SJSA1 (cell line): ENCODE measurements around the gene SMIM38. TPM values are rescaled to one million over a fixed set of nuclear protein-coding genes. Genes with fewer than 3 reads are reported as not detected.
"Not testable (repeated sequence)": the region's sequence is repeated elsewhere in the genome, so short reads cannot be mapped to it uniquely, and the experiment has no call there.

ENCODE experiments used
- DNase-seq, 2 experiments: peaks; one replicate each; pipeline ENCODE4 v3.0.0-alpha.2; 2015 to 2020; ENCODE audit warnings: low spot score in 2 of 2, low read depth in 1 of 2
- H3K27ac ChIP-seq: fragments of 250-450 bp; sonication (Bioruptor Pico); 2 replicates; pipeline ENCODE4 v1.5.1; 2020; ENCODE audit warnings: mild to moderate bottlenecking, moderate library complexity
- H3K27me3 ChIP-seq: fragments of 250-450 bp; sonication (Bioruptor Pico); replicated peaks from 2 replicates; pipeline ENCODE4 v1.5.1; 2020; ENCODE audit warnings: mild to moderate bottlenecking, moderate library complexity
- H3K36me3 ChIP-seq: fragments of 250-450 bp; sonication (Bioruptor Pico); 2 replicates; pipeline ENCODE4 v1.5.1; 2020; ENCODE audit warnings: mild to moderate bottlenecking
- H3K4me1 ChIP-seq: fragments of 250-450 bp; sonication (Bioruptor Pico); replicated peaks from 2 replicates; pipeline ENCODE4 v1.6.1; 2021; ENCODE audit warnings: mild to moderate bottlenecking
- H3K4me3 ChIP-seq: fragments of 250-450 bp; sonication (Bioruptor Pico); 2 replicates; pipeline ENCODE4 v1.5.1; 2020; ENCODE audit warnings: mild to moderate bottlenecking
- H3K9me3 ChIP-seq: fragments of 250-450 bp; sonication (Bioruptor Pico); replicated peaks from 2 replicates; pipeline ENCODE4 v1.5.1; 2020; ENCODE audit warnings: mild to moderate bottlenecking
- total RNA-seq: library from RNA; depleted of rRNA; stranded (reverse); fragments of >200 nt; shearing (Covaris generic); gene quantifications from 2 replicates; pipeline ENCODE4 v1.2.3, GENCODE V29; 2014

Gene SMIM38
- total RNA-seq, 1 experiment from 2014 or later = 0.50 TPM

DNA sequence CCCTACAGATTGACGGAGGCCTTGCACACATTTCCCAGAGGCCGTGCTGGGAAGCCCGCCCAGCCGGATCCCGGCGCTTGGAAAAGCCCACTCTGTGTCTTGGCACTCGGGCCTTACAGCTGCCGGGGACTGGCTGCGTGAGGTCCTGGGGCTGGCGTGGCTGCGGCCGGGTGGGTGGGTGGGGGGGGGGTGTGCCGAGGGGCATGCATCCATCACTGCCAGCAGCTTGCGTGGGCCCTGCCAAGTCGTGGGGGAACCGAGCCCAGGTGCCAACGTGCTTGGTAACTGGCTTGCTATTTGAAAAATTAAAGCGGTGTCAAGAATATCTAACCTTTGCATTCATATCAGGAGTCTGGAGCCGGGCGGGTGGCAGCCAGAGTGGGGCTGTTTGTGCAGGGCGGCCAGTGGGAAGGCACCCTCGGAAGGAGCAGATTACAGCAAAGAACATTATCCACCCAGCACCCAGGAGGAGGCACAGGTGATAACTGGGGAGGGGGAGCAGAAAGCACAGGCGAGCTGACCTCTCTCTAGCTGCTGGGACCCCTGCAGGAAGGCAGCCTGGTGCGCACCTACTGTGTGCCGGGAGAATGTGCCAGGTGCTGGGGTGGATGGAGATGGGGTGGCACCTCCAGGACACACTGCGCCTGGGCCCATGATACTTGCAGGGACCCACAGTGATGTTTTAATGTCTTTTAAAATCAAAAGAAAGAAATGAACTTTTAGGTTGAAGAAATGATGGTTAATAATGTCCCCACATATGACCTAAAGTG, 28.5 kb upstream of the SMIM38 start:
- Histone ChIP-seq H3K27me3 (no peaks in the 10 kb centered on the region), H3K36me3 (peaks cover 3% of the 10 kb centered on the region; the same call in 1 of the 2 replicates), H3K27ac (no peak overlapping the region), H3K9me3 (peaks cover 6% of the 10 kb centered on the region), H3K4me3 (no peak overlapping the region), H3K4me1 (peaks cover 38% of the 10 kb centered on the region)
- DNase-seq = no peak

DNA sequence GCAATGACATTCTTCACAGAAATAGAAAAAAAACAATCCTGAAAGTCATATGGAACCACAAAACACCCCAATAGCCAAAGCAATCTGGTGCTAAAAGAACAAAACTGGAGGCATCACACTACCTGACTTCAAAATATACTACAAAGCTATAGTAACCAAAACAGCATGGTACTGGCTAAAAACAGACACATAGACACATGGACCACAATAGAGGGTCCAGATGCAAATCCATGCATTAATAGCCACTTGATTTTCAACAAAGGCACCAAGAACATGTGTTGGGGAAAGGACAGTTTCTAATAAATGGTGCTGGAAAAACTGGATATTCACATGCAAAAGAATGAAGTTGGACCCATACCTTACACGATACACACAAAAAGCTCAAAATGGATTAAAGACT, 27.9 kb upstream of the SMIM38 start:
- Histone ChIP-seq H3K27me3 (no peaks in the 10 kb centered on the region), H3K27ac (no peak overlapping the region), H3K9me3 (peaks cover 6% of the 10 kb centered on the region), H3K36me3 (peaks cover 3% of the 10 kb centered on the region; the same call in 1 of the 2 replicates), H3K4me1 (peaks cover 32% of the 10 kb centered on the region), H3K4me3 (no peak overlapping the region)
- DNase-seq = no peak

DNA sequence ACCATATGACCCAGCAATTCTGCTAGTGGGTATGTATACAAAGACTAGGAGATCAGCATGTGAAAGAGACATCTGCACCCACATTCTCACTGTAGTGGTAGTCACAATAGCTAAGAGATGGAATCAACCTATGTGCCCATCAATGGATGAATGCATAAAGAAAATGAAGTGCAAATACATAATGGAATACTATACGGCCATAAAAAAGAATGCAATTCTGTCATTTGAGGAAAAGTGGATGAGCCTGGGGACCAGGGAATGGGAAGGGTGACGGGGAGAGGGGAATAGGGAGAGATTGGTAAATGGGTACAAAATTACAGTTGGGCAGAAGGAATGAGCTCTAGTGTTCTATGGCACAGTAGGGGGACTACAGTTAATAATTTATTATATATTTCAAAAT, 26.7 kb upstream of the SMIM38 start:
- Histone ChIP-seq H3K27ac (no peak overlapping the region), H3K4me3 (no peak overlapping the region), H3K9me3 (peaks cover 13% of the 10 kb centered on the region), H3K36me3 (peaks cover 3% of the 10 kb centered on the region; the same call in 1 of the 2 replicates), H3K4me1 (peaks cover 25% of the 10 kb centered on the region), H3K27me3 (no peaks in the 10 kb centered on the region)
- DNase-seq = no peak

DNA sequence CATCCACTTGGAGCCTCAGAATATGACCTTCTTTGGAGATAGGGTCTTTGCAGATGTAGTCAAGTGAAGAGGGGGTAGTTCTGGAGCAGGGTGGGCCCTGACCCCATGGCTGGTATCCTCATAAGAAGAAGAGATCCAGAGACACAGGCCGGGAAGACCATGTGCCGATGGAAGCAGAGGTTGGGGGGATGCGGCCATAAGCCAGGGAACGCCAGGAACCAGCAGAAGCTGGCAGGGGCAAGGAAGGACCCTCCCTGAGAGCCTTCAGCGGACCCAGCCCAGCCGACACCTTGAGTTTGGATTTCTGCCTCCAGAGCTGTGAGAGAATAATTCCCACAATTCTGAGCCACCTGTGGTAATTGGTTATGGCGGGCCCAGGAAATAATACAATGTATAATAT, 26.1 kb upstream of the SMIM38 start:
- H3K9me3 ChIP-seq = peaks cover 13% of the 10 kb centered on the region

DNA sequence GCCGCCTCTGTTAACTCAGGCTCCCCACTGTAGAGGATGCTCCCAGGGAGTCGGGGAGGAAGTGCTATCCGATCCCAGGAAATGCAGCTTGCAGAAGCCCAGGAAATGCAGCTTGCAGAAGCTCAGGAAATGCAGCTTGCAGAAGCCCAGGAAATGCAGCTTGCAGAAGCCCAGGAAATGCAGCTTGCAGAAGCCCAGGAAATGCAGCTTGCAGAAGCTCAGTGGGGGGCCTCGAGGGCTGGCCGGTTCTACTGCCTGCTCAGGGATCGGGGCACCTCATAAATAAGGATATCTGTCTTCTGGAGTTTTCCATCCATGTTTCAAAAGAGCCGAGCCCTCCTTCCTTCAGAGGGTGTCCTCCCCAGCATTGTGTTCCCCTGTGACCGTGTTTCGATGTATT, 25.1 kb upstream of the SMIM38 start:
- no peak for DNase-seq
- Histone ChIP-seq H3K9me3 (peaks cover 13% of the 10 kb centered on the region), H3K27me3 (no peaks in the 10 kb centered on the region), H3K36me3 (peaks cover 3% of the 10 kb centered on the region; the same call in 1 of the 2 replicates), H3K27ac (no peak overlapping the region), H3K4me1 (peaks cover 38% of the 10 kb centered on the region), H3K4me3 (no peak overlapping the region)

More for the DNA sequence above, 26.1 kb upstream of the SMIM38 start:
- Histone ChIP-seq H3K4me1 (peaks cover 28% of the 10 kb centered on the region), H3K36me3 (peaks cover 3% of the 10 kb centered on the region; the same call in 1 of the 2 replicates), H3K4me3 (no peak overlapping the region), H3K27ac (no peak overlapping the region), H3K27me3 (no peaks in the 10 kb centered on the region)
- no peak for DNase-seq

DNA sequence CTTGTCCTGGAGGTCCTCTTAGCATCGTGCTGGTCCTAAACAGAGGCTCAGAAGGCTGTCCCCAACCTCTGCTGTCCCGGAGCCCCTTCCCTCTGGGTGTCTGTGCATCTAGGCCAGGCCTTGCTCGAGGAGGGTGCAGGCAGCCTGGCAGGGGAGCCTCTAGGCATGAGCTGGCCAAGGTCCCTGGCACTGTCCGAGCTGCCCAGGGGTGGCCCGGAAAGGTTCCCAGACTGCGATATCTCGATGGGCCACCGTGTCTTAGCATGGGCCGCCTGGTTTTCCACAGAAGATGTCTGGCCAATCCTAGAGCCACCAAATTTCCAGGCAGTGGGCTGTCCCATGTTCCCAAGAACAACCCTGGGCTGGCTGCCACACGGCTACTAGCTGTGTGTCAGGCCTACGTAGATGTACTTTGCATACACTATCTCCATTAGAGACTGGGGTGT, 24.6 kb upstream of the SMIM38 start:
- Histone ChIP-seq H3K4me1 (peaks cover 43% of the 10 kb centered on the region), H3K9me3 (peaks cover 13% of the 10 kb centered on the region), H3K36me3 (peaks cover 3% of the 10 kb centered on the region; the same call in 1 of the 2 replicates), H3K27me3 (no peaks in the 10 kb centered on the region), H3K4me3 (no peak overlapping the region), H3K27ac (no peak overlapping the region)
- DNase-seq = no peak

DNA sequence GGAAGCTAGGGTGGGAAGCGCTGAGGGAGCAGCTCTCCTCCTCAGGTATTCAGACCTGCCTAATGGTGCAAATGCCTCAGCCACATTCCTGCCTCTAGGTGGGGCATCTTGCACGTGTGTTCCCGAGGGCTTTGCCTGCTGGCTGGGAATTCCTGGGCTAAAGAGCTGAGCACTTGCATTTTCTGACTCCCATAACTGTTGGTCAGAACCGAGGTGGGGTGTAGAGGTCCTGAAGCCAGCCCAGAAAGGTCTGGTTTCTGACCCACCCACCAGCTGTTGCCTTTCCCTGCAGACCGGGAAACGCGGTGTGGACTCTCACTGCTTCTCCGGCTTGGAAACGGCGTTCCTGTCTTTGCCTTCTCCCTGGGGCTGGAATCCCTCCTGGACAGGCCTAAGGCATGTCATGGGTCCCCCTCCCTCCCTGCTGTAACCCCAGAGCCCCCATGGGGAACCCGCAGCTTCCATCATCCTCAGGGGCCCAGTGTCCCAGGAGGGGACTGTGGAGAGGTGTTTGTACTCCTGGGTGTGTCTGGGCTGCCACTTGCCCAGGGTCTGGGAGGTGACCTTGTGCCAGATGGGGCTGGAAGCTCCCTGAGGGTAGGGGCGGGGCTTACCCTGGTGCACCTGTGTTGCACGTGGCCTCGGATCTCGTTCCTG, 24.0 kb upstream of the SMIM38 start:
- peak; percentile 92 to 95 for DNase-seq
- Histone ChIP-seq H3K36me3 (peaks cover 3% of the 10 kb centered on the region; the same call in 1 of the 2 replicates), H3K27ac (no peak overlapping the region), H3K9me3 (peaks cover 13% of the 10 kb centered on the region), H3K27me3 (no peaks in the 10 kb centered on the region), H3K4me3 (no peak overlapping the region), H3K4me1 (peaks cover 49% of the 10 kb centered on the region)

DNA sequence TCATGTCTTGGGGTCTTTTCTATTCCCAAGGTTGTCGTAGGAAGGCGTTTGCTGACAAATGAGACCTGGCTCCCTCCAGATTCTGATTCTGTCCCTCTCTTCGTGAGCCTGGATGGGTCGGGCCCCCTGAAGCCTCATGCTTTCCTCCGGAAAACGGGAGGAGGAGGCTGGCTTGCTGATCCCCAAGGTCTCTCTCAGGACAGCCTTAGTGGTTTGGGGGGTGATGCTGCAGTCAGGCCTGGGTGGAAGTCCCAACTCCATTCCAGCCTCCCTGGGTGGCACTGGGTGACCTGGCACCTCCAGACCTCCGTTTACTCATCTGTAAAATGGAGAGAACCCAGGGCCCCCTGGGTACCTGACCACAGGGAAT, 23.4 kb upstream of the SMIM38 start:
- Histone ChIP-seq H3K9me3 (peaks cover 13% of the 10 kb centered on the region), H3K4me3 (no peak overlapping the region), H3K27me3 (no peaks in the 10 kb centered on the region), H3K4me1 (peaks cover 54% of the 10 kb centered on the region), H3K27ac (no peak overlapping the region), H3K36me3 (peaks cover 3% of the 10 kb centered on the region; the same call in 1 of the 2 replicates)
- DNase-seq = no peak

DNA sequence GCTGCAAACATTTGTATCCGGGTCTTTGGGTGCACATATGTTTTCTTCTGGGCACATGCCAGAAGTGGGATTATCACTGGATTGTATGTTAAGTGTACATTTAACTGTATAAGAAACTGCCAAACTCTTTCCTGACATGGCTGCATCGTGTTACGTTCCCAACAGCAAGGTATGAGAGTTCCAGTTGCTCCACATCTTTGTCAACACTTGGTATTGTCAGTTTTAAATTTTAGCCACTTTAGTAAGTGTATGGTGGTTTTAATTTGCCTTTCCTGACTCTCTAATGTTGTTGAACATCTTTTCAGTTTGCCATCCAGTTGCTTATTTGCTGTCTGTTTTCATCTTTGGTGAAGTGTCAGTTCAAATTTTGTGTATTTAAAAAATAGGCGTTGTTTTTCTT, 22.5 kb upstream of the SMIM38 start:
- H3K9me3 ChIP-seq = peaks cover 9% of the 10 kb centered on the region
- DNase-seq = no peak

DNA sequence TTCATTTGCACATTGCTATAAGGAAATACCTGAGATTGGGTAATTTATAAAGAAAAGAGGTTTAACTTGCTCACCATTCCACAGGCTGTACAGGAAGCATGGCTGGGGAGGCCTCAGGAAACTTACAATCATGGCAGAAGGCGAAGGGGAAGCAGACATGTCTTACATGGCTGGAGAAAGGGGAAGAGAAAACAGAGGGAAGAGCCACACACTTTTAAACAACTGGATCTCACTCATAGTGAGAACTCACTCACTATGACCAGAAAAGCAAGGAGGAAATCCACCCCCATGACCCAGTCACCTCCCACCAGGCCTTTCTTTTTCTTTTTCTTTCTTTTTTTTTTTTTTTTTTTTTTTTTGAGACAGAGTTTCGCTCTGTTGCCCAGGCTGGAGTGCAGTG, 21.6 kb upstream of the SMIM38 start:
- DNase-seq = peak in 1 of 2 experiments; percentile 51
- H3K36me3 ChIP-seq, H3K27me3 ChIP-seq, H3K4me3 ChIP-seq, H3K27ac ChIP-seq: not testable (repeated sequence)
- peaks cover 70% of the 10 kb centered on the region for H3K4me1 ChIP-seq
- H3K9me3 ChIP-seq = peaks cover 18% of the 10 kb centered on the region

More for the DNA sequence above, 22.5 kb upstream of the SMIM38 start:
- Histone ChIP-seq H3K4me1 (peaks cover 64% of the 10 kb centered on the region), H3K4me3 (no peak overlapping the region), H3K27ac (no peak overlapping the region), H3K27me3 (no peaks in the 10 kb centered on the region), H3K36me3 (no peaks in the 10 kb centered on the region)

DNA sequence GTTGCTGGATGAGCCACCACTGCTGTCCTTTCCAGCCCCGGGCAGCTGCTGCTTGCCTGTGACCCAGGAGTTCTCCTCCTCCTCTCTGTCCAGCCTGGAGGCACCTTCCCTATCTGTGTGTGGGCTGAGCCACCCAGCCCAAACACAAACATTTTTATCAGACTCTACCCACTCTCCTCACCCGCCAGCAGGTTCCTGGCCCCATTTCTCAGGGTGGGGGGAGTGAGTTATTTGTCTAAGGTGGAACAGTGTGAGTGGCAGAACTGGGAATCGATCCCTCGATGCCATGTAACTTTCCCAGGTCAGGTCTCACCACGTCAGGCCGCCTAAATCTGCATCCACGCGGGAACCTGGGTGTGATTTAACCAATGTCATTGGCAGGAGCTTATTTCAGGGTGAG, 20.8 kb upstream of the SMIM38 start:
- DNase-seq = peak; percentile 86 to 95
- Histone ChIP-seq H3K9me3 (peaks cover 18% of the 10 kb centered on the region), H3K27ac (peak overlapping the region; percentile 62), H3K36me3 (no peaks in the 10 kb centered on the region), H3K27me3 (no peaks in the 10 kb centered on the region), H3K4me3 (no peak overlapping the region), H3K4me1 (peaks cover 70% of the 10 kb centered on the region)

DNA sequence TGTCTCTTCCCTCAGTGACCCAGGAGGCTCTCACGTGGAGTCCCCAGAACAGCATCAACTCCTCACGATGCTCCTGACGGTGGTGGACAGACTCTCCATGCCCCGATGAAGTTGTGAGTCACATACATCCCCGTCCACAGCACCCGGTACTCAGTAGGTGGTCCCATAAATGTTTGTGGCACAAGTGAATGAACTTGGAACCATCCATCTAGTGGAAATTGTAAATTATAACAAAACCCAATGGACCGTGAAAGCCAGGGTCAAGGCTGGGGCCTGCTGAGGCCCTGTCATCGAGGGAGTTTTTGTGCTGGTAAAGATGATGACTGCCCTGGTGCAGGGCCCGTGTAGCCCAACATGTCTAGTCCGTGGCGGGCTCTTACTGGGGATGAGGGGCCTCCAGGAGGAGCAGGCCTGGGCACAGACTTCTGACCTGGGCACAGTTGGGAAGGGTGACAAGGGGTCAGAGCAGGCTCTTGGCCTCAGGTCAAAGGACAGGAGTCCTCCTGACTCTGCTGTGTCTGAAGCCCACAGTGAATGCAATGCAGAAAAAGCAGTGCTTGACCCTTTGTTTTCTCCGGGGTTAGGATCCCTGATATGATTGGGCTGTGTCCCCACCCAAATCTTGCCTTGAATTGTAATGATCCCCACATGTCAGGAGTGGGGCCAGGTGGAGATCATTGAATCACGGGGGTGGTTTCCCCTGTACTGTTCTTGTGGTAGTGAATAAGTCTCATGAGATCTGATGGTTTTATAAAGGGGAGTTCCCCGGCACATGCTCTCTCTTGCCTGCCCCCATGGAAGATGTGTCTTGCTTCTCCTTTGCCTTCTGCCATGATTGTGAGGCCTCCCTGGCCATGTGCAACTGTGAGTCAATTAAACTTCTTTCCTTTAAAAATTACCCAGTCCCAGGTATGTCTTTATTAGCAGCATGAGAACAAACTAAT, 20.0 kb upstream of the SMIM38 start:
- peak; percentile 99 for DNase-seq
- Histone ChIP-seq H3K27ac (peak overlapping the region; percentile 62), H3K36me3 (no peaks in the 10 kb centered on the region), H3K9me3 (peaks cover 18% of the 10 kb centered on the region), H3K4me1 (peaks cover 70% of the 10 kb centered on the region), H3K4me3 (no peak overlapping the region), H3K27me3 (no peaks in the 10 kb centered on the region)

DNA sequence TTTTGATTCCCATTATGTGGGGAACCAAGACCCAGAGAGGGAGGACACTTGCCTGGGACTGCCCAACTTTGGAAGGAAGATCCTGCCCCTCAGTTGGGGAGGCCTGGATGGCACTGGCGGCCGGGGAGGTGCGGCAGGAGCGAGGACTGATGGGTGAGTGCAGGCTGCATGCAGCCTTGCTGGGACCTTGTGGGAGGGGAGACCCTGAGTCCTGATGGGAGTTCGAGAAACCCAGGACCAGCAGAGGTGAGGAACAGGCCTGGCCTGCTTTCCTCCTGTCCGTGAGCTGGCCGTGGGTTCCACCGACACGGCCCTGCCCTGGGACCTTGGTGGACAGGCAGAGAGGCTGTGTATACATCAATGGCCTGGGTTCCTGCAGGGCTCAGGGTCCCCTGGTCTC, 19.3 kb upstream of the SMIM38 start:
- H3K4me3 ChIP-seq = no peak overlapping the region
- no peaks in the 10 kb centered on the region for H3K27me3 ChIP-seq
- peaks cover 18% of the 10 kb centered on the region for H3K9me3 ChIP-seq
- no peak for DNase-seq
- H3K4me1 ChIP-seq = peaks cover 62% of the 10 kb centered on the region
- H3K36me3 ChIP-seq = no peaks in the 10 kb centered on the region
- H3K27ac ChIP-seq = no peak overlapping the region
